ENCODE data around the gene CEMIP2.

DNA sequence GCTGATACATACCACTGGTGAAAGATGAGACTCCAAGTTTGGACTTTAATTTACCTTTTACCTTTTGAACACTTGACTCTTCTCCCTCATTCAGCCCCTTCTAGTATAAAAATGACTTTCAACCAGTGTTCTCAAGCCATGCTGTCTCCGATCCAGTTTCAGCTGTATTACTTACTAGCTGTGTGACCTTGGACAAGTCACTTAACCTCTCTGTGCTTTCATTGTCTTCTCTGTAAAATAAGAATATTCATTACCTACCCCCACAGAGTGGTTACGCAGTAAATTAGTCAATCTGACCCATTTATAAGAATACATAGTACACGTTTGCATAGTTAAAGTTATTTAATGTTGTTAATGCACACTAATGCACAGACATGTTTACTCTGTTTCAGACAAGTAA, 12.6 kb upstream of the CEMIP2 start:
- TF ChIP-seq, protein P1, sequence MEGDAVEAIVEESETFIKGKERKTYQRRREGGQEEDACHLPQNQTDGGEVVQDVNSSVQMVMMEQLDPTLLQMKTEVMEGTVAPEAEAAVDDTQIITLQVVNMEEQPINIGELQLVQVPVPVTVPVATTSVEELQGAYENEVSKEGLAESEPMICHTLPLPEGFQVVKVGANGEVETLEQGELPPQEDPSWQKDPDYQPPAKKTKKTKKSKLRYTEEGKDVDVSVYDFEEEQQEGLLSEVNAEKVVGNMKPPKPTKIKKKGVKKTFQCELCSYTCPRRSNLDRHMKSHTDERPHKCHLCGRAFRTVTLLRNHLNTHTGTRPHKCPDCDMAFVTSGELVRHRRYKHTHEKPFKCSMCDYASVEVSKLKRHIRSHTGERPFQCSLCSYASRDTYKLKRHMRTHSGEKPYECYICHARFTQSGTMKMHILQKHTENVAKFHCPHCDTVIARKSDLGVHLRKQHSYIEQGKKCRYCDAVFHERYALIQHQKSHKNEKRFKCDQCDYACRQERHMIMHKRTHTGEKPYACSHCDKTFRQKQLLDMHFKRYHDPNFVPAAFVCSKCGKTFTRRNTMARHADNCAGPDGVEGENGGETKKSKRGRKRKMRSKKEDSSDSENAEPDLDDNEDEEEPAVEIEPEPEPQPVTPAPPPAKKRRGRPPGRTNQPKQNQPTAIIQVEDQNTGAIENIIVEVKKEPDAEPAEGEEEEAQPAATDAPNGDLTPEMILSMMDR (IDR thresholded peaks at IDR 0.05 in 4 of 5, conservative IDR thresholded peaks at IDR 0.05 in 1 of 5) = no peak
- TF ChIP-seq POLR2A (IDR thresholded peaks at IDR 0.05) = no peak
